GM18519 (cell line): ENCODE results near the gene FBXW4.

Experiments used
- ATAC-seq: cut with Tn5 transposase; IDR thresholded peaks from one replicate; pipeline ENCODE4 v1.9.1; 2021; ENCODE audit warnings: mild to moderate bottlenecking, moderate library complexity; ENCODE audit not compliant: unreplicated experiment, low FRiP score

The FBXW4 gene

DNA sequence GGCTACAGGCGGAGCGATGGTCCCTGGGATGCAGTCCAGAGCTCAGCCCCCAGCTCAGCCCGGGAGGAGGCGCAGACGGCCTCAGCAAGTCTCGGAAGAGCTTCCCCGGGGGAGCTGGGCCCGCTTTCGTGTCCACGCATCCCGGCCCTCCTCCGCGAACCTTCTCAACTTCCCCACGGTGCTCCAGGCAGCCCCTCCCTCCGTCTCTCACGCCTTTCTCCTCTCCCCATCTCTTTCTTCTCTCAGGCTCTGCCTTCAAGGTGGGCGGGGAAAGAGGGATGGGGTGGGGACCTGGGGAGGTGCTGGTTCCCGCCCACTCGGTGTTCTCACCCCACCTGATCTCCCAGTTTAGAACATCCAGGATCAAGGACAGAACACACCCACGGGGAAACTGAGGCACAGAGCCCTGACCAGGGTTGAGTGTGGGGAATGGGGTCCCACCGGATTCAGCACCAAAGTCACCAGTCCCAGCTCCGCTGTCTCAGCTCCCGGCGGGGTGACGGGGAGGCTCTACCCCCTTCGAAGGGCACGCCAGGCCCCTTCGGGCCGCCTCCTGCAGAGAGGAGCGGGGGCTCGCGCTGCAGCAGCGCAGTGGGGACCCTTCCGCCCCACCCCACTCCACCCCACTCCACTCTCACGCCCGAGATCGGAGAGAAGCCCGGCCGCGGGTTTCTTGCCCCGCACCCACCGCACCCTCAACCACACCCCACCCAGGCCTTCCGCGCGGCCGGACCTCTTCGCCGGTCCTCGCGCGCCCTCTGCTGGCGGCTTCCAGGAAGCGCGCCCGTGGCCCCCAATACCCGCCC is 125.1 kb downstream of the FBXW4 start:
- no peak for ATAC-seq

DNA sequence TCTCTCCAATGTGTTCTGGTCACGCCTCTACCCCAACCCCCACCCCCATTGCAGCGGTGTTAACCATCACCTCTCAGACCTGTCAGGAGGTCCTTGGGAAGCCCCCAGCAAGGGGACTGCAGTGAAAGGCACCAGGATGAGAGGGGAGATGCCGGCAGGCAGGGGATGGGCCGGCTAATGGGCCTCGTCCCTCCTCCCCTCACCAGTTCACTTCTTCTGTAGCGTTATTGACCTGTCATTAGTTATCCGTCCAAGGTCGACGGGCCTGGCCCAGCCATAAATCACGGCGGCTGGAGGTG is 125.7 kb downstream of the FBXW4 start:
- ATAC-seq: no peak

DNA sequence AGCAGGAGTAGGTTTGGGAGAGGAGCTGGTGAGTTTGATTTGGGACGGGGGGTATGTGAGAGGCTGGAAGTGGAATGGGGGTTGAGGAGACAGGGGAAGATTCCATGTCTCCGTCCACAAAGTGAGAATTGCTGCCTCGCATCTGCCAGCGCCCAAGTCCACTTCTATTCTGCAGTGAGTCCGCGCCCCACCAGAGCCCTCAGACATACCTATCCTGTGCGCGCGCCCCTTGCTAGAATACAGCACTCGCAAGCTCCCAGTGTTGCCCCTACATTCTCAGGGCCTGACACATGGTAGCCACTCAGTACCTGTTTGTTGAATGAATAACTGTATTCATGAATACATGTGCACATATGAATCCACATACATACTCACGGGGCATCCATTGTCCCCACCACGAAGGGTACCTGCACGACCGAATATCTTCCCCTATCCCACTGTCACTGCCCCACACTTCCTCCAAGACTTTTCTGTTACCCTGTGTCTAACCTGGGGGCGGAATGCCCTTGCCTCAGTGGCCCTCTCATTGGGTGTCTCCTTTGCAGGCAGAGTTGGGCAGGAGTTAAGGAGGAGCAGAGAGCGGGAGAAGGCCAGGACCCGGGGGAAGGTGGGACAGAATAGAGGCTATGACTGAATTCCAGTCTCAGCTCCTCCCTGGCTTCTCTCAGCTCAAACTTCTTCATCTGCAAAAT is 126.8 kb downstream of the FBXW4 start:
- no peak for ATAC-seq

DNA sequence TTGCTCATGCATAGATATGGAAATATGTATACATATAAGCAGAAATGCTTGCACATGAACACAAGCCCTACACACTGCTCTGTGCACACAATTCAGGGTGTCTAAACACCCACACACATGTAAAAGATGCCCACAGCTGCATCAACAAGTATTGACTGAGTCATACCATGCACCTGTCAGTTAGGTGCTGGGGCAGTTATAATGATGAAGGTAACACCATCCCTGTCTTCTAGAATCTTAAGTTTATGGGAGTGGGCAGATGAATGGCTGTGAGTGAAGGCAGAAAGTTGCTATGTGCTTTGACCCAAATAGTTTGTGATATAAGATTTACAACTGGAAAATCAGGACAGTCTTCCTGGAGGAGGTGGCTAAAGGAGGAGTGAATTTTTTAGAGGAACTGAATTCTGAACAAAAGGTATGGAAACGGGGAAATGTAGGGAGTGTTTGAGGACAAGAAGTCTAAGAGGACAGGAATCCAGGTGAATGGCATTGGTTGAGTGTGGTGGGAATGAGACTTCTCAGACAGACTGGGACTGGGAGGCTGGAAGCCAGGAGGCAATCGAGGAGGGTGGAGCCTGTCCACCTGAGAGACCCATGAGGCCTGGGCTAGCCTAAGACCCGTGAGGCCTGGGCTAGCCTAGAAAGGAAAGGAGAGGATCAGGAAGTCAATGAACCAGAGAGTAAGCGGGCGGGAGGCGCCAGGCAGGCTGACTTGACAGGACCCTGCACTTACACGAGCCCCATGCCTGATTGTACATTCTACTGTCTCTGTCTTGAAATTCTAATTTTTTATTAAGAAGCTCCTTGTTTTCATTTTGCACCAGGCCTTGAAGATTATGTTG is 127.6 kb downstream of the FBXW4 start:
- ATAC-seq: no peak

DNA sequence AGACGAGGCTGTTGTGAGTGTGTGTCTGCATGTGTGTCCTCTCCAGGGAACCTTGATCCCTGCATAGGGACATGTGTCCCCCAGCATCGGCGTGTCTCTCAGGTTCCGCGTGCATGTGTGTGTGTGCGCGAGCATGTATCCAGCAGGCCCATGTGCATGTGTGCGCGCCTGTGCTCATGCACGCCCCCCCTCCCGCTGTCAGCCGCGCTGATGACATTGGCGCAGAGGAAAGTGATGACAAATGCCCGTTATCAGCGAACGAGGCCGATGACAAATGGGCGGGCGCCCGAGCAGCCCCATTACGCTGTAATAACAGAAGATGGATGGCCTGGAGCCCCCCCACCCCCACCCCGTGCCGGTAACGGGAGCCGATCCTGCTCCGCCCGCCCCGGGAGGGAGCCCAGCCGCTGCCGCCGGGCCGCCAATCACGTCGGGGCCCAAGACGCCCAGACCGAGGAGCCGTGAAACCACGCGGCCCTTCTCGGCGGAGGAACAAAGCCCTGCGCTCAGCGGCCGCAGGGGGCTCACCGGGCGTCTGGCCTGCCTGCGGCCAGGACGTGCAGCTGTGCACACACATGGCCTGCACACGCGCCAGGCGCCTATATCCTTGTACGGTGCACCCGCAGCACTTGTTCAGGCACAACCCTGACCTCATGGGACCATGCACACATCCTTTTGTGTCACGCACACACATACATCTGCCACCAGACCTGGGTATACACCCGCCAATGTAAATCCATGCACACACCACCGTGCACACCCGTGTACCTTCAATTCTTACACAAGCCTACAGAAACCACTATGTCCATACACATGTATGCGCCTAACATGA is 128.4 kb downstream of the FBXW4 start:
- no peak for ATAC-seq

DNA sequence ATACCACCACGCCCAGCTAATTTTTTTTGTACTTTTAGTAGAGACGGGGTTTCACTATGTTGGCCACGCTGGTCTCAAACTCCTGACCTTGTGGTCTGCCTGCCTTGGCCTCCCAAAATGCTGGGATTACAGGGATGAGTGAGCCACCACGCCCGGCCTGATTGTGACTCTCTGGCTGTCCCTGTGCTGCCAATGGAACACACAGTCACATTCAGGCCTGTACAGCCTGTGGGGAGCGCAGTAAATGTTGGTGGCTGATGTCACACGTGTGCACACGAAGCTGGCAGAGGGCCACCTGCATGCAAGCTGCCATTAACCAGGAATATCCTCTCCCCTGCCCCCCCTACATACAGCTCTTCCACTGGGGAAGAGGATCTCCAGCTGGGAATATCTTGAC is 129.0 kb downstream of the FBXW4 start:
- ATAC-seq: no peak

GRCh38 chr10:101565370-101565900 is 129.5 kb downstream of the FBXW4 start:
- ATAC-seq: no peak

DNA sequence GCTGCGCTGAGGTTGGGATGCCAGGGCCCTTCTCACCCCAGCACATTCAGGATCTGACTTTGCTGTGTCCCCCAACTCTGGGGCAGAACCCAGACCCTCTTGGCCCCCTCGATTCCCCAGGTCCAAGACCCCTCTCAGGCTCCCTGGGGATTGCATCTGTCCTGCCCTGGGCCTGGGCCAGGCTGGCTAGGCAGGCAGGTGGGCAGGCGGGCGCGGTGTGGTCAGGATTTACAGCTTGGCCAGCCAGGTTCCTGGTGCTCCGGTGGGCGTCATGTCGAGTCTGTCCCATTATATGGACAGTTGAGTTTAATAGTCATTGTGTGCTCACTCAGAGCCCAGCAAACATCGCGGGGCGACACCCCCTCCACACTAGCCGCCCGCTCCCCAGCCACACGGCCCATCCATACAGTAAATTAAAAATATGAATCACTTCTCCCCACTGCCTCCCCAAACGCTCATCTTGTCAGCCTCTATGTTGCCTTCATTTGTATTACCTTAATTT is 130.4 kb downstream of the FBXW4 start:
- no peak for ATAC-seq

DNA sequence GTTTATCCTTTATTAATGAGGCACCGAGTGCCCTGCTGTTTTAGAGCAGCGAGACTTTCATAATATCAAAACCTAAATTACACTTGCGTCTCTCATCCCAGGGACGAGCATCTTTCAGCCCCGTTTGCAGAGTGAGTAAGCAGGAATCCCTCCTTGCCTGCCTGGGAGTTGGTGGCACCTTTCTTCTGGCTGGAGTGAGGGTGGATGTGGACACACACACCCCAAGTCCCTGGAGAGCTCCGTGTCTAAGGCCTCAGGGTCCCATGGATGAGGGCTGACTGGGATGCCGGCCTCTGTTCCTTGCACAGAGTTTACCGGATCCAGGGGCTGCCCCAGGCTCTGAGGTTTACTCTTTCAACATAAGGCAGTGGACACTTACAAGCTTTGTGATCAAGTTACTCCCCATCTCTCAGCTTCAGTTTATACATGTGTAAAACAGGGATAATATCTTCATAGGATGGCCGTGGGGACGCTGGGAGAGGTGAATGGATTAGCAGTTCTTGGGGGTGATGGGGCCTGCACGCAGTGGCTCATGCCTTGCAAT is 131.4 kb downstream of the FBXW4 start:
- ATAC-seq: no peak

DNA sequence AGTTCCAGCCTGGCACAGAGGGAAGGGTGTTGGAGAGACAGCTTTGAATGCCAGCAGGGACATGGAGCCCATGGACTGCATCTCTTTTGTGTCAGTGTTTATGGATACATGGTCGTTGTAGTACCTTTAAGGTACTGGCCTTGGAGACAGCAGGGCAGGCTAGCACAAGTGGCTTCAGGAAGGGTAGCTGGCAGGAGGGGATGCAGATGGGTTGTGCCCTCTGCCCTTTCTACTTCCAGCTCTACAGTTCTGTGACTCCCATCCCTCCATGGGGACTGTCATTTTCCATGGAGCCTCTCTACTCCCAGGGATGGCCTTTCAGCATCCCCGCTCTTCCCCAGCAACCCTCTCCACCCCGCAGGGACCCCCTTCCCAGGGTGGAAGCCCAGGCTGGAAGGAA is 132.0 kb downstream of the FBXW4 start:
- ATAC-seq: no peak

DNA sequence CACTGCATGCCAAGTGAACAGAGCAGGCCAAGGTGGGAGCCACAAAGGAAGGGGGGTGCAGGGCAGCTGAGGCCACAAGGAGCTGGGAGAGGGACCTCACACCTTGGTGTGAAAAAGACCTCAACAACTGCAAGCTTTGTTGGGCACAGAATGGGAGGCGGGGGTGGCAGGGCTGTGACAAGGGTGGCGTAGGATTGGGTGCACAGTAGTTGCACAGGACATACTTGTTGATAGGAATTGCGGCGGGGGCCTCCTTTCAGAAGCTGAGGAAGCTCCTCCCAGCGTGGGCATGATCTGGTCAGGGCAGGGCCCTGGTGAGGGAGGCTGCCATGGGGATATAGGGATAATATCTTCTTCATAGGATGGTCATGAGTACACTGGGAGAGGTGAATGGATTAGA is 132.7 kb downstream of the FBXW4 start:
- ATAC-seq: no peak

GRCh38 chr10:101561068-101561915 is 133.7 kb downstream of the FBXW4 start:
- ATAC-seq: no peak
